NK-92 (cell line): ENCODE data around the gene ADAMTS19.
"Not testable (repeated sequence)": the region's sequence is repeated elsewhere in the genome, so short reads cannot be mapped to it uniquely, and the experiment has no call there.

Experiments
- DNase-seq: peaks from one replicate; lab custom pipeline; 2025; ENCODE audit not compliant: unreplicated experiment; lab: John Stamatoyannopoulos, UW

Gene ADAMTS19

GRCh38 chr5:129572060-129572459 lies 112.0 kb downstream of the ADAMTS19 start:
- DNase-seq: no peak

- DNase-seq: not testable (repeated sequence)
These were observed 124.4 kb downstream of the ADAMTS19 start for GRCh38 chr5:129584496-129584895.

- DNase-seq: no peak
These were observed 131.5 kb downstream of the ADAMTS19 start for GRCh38 chr5:129591508-129592160.

GRCh38 chr5:129593525-129593924 lies 133.4 kb downstream of the ADAMTS19 start:
- no peak for DNase-seq

GRCh38 chr5:129601576-129601975 lies 141.5 kb downstream of the ADAMTS19 start:
- no peak for DNase-seq

- no peak for DNase-seq
These were observed 148.3 kb downstream of the ADAMTS19 start for GRCh38 chr5:129608350-129608749.

- DNase-seq: no peak
These were observed 149.6 kb downstream of the ADAMTS19 start for GRCh38 chr5:129609710-129610109.

- no peak for DNase-seq
These were observed 156.4 kb downstream of the ADAMTS19 start for GRCh38 chr5:129616517-129616916.

GRCh38 chr5:129617206-129617605 lies 157.1 kb downstream of the ADAMTS19 start:
- no peak for DNase-seq

GRCh38 chr5:129619782-129620181 lies 159.7 kb downstream of the ADAMTS19 start:
- no peak for DNase-seq

- no peak for DNase-seq
These were observed 162.4 kb downstream of the ADAMTS19 start for GRCh38 chr5:129622531-129622930.

- DNase-seq: no peak
These were observed 169.5 kb downstream of the ADAMTS19 start for GRCh38 chr5:129629575-129629974.

GRCh38 chr5:129630101-129630500 lies 170.0 kb downstream of the ADAMTS19 start:
- DNase-seq: no peak

- no peak for DNase-seq
These were observed 171.9 kb downstream of the ADAMTS19 start for GRCh38 chr5:129631961-129632360.

- not testable (repeated sequence) for DNase-seq
These were observed 177.4 kb downstream of the ADAMTS19 start for GRCh38 chr5:129637501-129637900.

- DNase-seq: no peak
These were observed 179.2 kb downstream of the ADAMTS19 start for GRCh38 chr5:129639331-129639730.

GRCh38 chr5:129652349-129653056 lies 192.4 kb downstream of the ADAMTS19 start:
- no peak for DNase-seq

GRCh38 chr5:129653057-129653375 lies 192.9 kb downstream of the ADAMTS19 start:
- DNase-seq: no peak

- no peak for DNase-seq
These were observed 193.3 kb downstream of the ADAMTS19 start for GRCh38 chr5:129653442-129653841.

GRCh38 chr5:129656952-129657351 lies 196.9 kb downstream of the ADAMTS19 start:
- DNase-seq: no peak

- no peak for DNase-seq
These were observed 198.7 kb downstream of the ADAMTS19 start for GRCh38 chr5:129658801-129659200.

GRCh38 chr5:129661366-129662035 lies 201.4 kb downstream of the ADAMTS19 start:
- DNase-seq: no peak
